ENCODE measurements around the gene NCMAP. TPM values are rescaled to one million over a fixed set of nuclear protein-coding genes. Genes with fewer than 3 reads are reported as not detected.
A peak's percentile ranks its signal among the peaks of the same experiment; 100 is the strongest.
"Not testable (repeated sequence)": the region's sequence is repeated elsewhere in the genome, so short reads cannot be mapped to it uniquely, and the experiment has no call there.

NCMAP gene
- total RNA-seq, 1 donor from 2014 or later = 9.2 TPM

- ATAC-seq (peak in 1 of 2 donors; percentile 24), DNase-seq (no peak)
- Histone ChIP-seq H3K27me3 (ENCODE audit: low read depth) (no peaks in the 10 kb centered on the region), H3K9me3 (no peaks in the 10 kb centered on the region), H3K4me3 (no peak overlapping the region), H3K4me1 (no peaks in the 10 kb centered on the region), H3K36me3 (no peaks in the 10 kb centered on the region), H3K27ac (no peak overlapping the region)
- TF ChIP-seq CTCF (IDR thresholded peaks at IDR 0.05) = no peak
- intact Hi-C loops (cut with DNase I) = no loop called here
Measured at GRCh38 chr1:24547195-24547594, 8.7 kb upstream of the NCMAP start.

- no peaks in the 10 kb centered on the region for H3K36me3 ChIP-seq
Measured at GRCh38 chr1:24548070-24548469, 7.8 kb upstream of the NCMAP start.

GRCh38 chr1:24549210-24549609 lies 6.7 kb upstream of the NCMAP start:
- H3K4me1 ChIP-seq; H3K27me3 ChIP-seq (ENCODE audit: low read depth); H3K4me3 ChIP-seq; intact Hi-C loops (cut with DNase I); H3K27ac ChIP-seq; DNase-seq; H3K9me3 ChIP-seq; ATAC-seq; H3K36me3 ChIP-seq: not testable (repeated sequence)

More at GRCh38 chr1:24548070-24548469, 7.8 kb upstream of the NCMAP start:
- TF ChIP-seq CTCF (IDR thresholded peaks at IDR 0.05) = no peak
- ATAC-seq = no peak
- no peak overlapping the region for H3K4me3 ChIP-seq
- intact Hi-C loops (cut with DNase I) = no loop called here
- no peak for DNase-seq
- no peaks in the 10 kb centered on the region for H3K27me3 ChIP-seq (ENCODE audit: low read depth)
- no peak overlapping the region for H3K27ac ChIP-seq
- H3K9me3 ChIP-seq = no peaks in the 10 kb centered on the region
- H3K4me1 ChIP-seq = no peaks in the 10 kb centered on the region

GRCh38 chr1:24551290-24551959 lies 4.5 kb upstream of the NCMAP start:
- TF ChIP-seq CTCF (IDR thresholded peaks at IDR 0.05) = no peak
- H3K4me1 ChIP-seq = no peaks in the 10 kb centered on the region
- DNase-seq = no peak
- H3K27ac ChIP-seq = no peak overlapping the region
- H3K27me3 ChIP-seq (ENCODE audit: low read depth) = peaks cover 21% of the 10 kb centered on the region
- ATAC-seq = no peak
- intact Hi-C loops (cut with DNase I) = no loop called here
- H3K9me3 ChIP-seq = no peaks in the 10 kb centered on the region
- no peak overlapping the region for H3K4me3 ChIP-seq
- no peaks in the 10 kb centered on the region for H3K36me3 ChIP-seq

- Histone ChIP-seq H3K9me3 (no peaks in the 10 kb centered on the region), H3K27me3 (ENCODE audit: low read depth) (peaks cover 23% of the 10 kb centered on the region), H3K4me3 (no peak overlapping the region), H3K36me3 (no peaks in the 10 kb centered on the region), H3K4me1 (no peaks in the 10 kb centered on the region), H3K27ac (no peak overlapping the region)
- no peak for ATAC-seq
- intact Hi-C loops (cut with DNase I) = no loop called here
- TF ChIP-seq CTCF (IDR thresholded peaks at IDR 0.05) = no peak
- DNase-seq = no peak
Measured at GRCh38 chr1:24551960-24552571, 3.8 kb upstream of the NCMAP start.

GRCh38 chr1:24553931-24554330 lies 2.0 kb upstream of the NCMAP start:
- intact Hi-C loops (cut with DNase I) = no loop called here
- H3K4me3 ChIP-seq = no peak overlapping the region
- peaks cover 15% of the 10 kb centered on the region for H3K4me1 ChIP-seq
- no peaks in the 10 kb centered on the region for H3K36me3 ChIP-seq
- no peak for TF ChIP-seq CTCF (IDR thresholded peaks at IDR 0.05)
- no peaks in the 10 kb centered on the region for H3K9me3 ChIP-seq
- no peak overlapping the region for H3K27ac ChIP-seq
- DNase-seq = no peak
- peaks cover 23% of the 10 kb centered on the region for H3K27me3 ChIP-seq (ENCODE audit: low read depth)
- ATAC-seq = no peak
